H9 (cell line): ENCODE data around the gene SIGLEC12. TPM values are rescaled to one million over a fixed set of nuclear protein-coding genes. Genes with fewer than 3 reads are reported as not detected.

Experiments used
- DNase-seq: peaks from one replicate; pipeline ENCODE4 v3.0.0-alpha.2; 2017
- H2AFZ ChIP-seq: one replicate; pipeline ENCODE4 v1.6.1; 2013; ENCODE audit warnings: mild to moderate bottlenecking, low read length, control low read depth, moderate library complexity
- H2AK5ac ChIP-seq: 2 replicates; pipeline ENCODE4 v1.6.1; 2013; ENCODE audit warnings: low read length, control low read depth, mixed read lengths; ENCODE audit not compliant: insufficient read length
- H2BK120ac ChIP-seq: one replicate; pipeline ENCODE4 v1.6.1; 2013; ENCODE audit warnings: low read depth, mild to moderate bottlenecking, low read length, control low read depth, inconsistent platforms; ENCODE audit not compliant: poor library complexity, severe bottlenecking
- H2BK12ac ChIP-seq: 2 replicates; pipeline ENCODE4 v1.6.1; 2013; ENCODE audit warnings: low read length, control low read depth, mixed read lengths, low read depth; ENCODE audit not compliant: insufficient read length
- H2BK15ac ChIP-seq: 2 replicates; pipeline ENCODE4 v1.6.1; 2013; ENCODE audit warnings: low read depth, low read length, control low read depth
- H2BK20ac ChIP-seq: one replicate; pipeline ENCODE4 v1.6.1; 2013; ENCODE audit warnings: low read depth, mild to moderate bottlenecking, low read length, control low read depth, inconsistent platforms; ENCODE audit not compliant: poor library complexity, severe bottlenecking
- H2BK5ac ChIP-seq: 2 replicates; pipeline ENCODE4 v1.6.1; 2013; ENCODE audit warnings: low read length, control low read depth, mixed read lengths; ENCODE audit not compliant: insufficient read length
- H3K14ac ChIP-seq: 2 replicates; pipeline ENCODE4 v1.6.1; 2013; ENCODE audit warnings: low read length, control low read depth; ENCODE audit not compliant: insufficient read depth
- H3K18ac ChIP-seq: 2 replicates; pipeline ENCODE4 v1.6.1; 2013; ENCODE audit warnings: low read depth, mild to moderate bottlenecking, mixed read lengths, low read length, control low read depth; ENCODE audit not compliant: insufficient read length
- H3K23ac ChIP-seq: 2 replicates; pipeline ENCODE4 v1.6.1; 2013; ENCODE audit warnings: low read length, control low read depth, mixed read lengths, low read depth; ENCODE audit not compliant: insufficient read length
- H3K23me2 ChIP-seq: 2 replicates; pipeline ENCODE4 v1.6.1; 2013; ENCODE audit warnings: low read depth, mild to moderate bottlenecking, mixed read lengths, low read length, control low read depth; ENCODE audit not compliant: insufficient read length, poor library complexity, severe bottlenecking
- H3K27ac ChIP-seq: 2 replicates; pipeline ENCODE4 v1.5.1; 2013; ENCODE audit warnings: low read length, control low read depth, mixed read lengths, low read depth; ENCODE audit not compliant: insufficient read length
- H3K27me3 ChIP-seq: 2 replicates; pipeline ENCODE4 v1.6.1; 2013; ENCODE audit warnings: low read length, control low read depth, inconsistent platforms; ENCODE audit not compliant: insufficient read depth
- H3K4ac ChIP-seq: 2 replicates; pipeline ENCODE4 v1.6.1; 2013; ENCODE audit warnings: low read depth, mild to moderate bottlenecking, control low read depth, inconsistent platforms, low read length, moderate library complexity
- H3K4me1 ChIP-seq: 2 replicates; pipeline ENCODE4 v1.6.1; 2013; ENCODE audit warnings: low read length, control low read depth, inconsistent platforms; ENCODE audit not compliant: insufficient read depth
- H3K4me2 ChIP-seq: 2 replicates; pipeline ENCODE4 v1.6.1; 2013; ENCODE audit warnings: low read length, control low read depth, mixed read lengths; ENCODE audit not compliant: insufficient read length, insufficient read depth
- H3K56ac ChIP-seq: 2 replicates; pipeline ENCODE4 v1.6.1; 2013; ENCODE audit warnings: low read depth, mild to moderate bottlenecking, mixed read lengths, low read length, control low read depth; ENCODE audit not compliant: insufficient read length
- H3K79me1 ChIP-seq: 2 replicates; pipeline ENCODE4 v1.6.1; 2013; ENCODE audit warnings: low read depth, mild to moderate bottlenecking, moderate library complexity, low read length, control low read depth, inconsistent platforms; ENCODE audit not compliant: insufficient read depth, poor library complexity, severe bottlenecking
- H3K79me2 ChIP-seq: 2 replicates; pipeline ENCODE4 v1.6.1; 2013; ENCODE audit warnings: low read length, control low read depth, inconsistent platforms; ENCODE audit not compliant: insufficient read depth
- H3K9ac ChIP-seq: 2 replicates; pipeline ENCODE4 v1.6.1; 2013; ENCODE audit warnings: low read length, control low read depth, mixed read lengths; ENCODE audit not compliant: insufficient read length; ENCODE audit errors: extremely low read depth
- H3K9me3 ChIP-seq: one replicate; pipeline ENCODE4 v1.6.1; 2013; ENCODE audit warnings: low read depth, low read length, inconsistent platforms; ENCODE audit not compliant: control insufficient read depth
- H3T11ph ChIP-seq: one replicate; pipeline ENCODE4 v1.6.1; 2013; ENCODE audit warnings: mild to moderate bottlenecking, low read length, control low read depth, inconsistent platforms
- H4K20me1 ChIP-seq: one replicate; pipeline ENCODE4 v1.6.1; 2013; ENCODE audit not compliant: control insufficient read depth, insufficient read length, insufficient read depth
- H4K5ac ChIP-seq: 2 replicates; pipeline ENCODE4 v1.6.1; 2013; ENCODE audit warnings: low read depth, mild to moderate bottlenecking, mixed read lengths, low read length, control low read depth; ENCODE audit not compliant: insufficient read length
- H4K8ac ChIP-seq: replicated peaks from 2 replicates; pipeline ENCODE4 v1.6.1; 2013; ENCODE audit warnings: low read length, control low read depth, mixed read lengths, low read depth; ENCODE audit not compliant: insufficient read length
- H4K91ac ChIP-seq: 2 replicates; pipeline ENCODE4 v1.6.1; 2013; ENCODE audit warnings: low read depth, mild to moderate bottlenecking, moderate library complexity, mixed read lengths, low read length, control low read depth; ENCODE audit not compliant: insufficient read length
- H3K27ac Mint-ChIP-seq, 3 experiments: 2 replicates in 2 of 3; 3 replicates in 1 of 3; pipeline ENCODE4 v1.8.0; 2020 to 2021; ENCODE audit warnings: mixed read lengths in 3 of 3, mild to moderate bottlenecking in 1 of 3, moderate library complexity in 1 of 3
- H3K27me3 Mint-ChIP-seq: 2 replicates; pipeline ENCODE4 v1.8.0; 2021; ENCODE audit warnings: low read depth, mild to moderate bottlenecking, moderate library complexity, mixed read lengths
- H3K36me3 Mint-ChIP-seq, 3 experiments: 2 replicates in 2 of 3; 3 replicates in 1 of 3; pipeline ENCODE4 v1.8.0; 2020 to 2021; ENCODE audit warnings: low read depth in 3 of 3, mixed read lengths in 3 of 3; ENCODE audit not compliant: insufficient read depth in 1 of 3
- H3K4me1 Mint-ChIP-seq, 2 experiments: 2 replicates each; pipeline ENCODE4 v1.8.0; 2020; ENCODE audit warnings: mixed read lengths in 2 of 2
- H3K4me3 Mint-ChIP-seq, 2 experiments: 2 replicates in 1 of 2; 3 replicates in 1 of 2; pipeline ENCODE4 v1.8.0; 2020 to 2021; ENCODE audit warnings: mild to moderate bottlenecking in 2 of 2, mixed read lengths in 2 of 2, moderate library complexity in 1 of 2
- H3K9me3 Mint-ChIP-seq, 2 experiments: 2 replicates in 1 of 2; 3 replicates in 1 of 2; pipeline ENCODE4 v1.8.0; 2020; ENCODE audit warnings: mild to moderate bottlenecking in 2 of 2, mixed read lengths in 2 of 2, moderate library complexity in 1 of 2
- WGBS: extraction: QIAGEN DNeasy Blood & Tissue Kit; methylation state at CpG from one replicate; pipeline ENCODE4 v1.1.7; 2013; ENCODE audit warnings: missing lambda C conversion rate, low lambda C conversion rate, mixed read lengths; ENCODE audit not compliant: insufficient read length; ENCODE audit errors: extremely low coverage; 5-methylcytosine and 5-hydroxymethylcytosine counted together
- total RNA-seq: library from RNA; stranded (reverse); gene quantifications from 2 replicates; pipeline ENCODE4 v1.2.1, GENCODE V29; 2021
- TF ChIP-seq, protein P1 (sequence below): fragments of 200-600 bp; sonication (generic); conservative IDR thresholded peaks from 3 replicates; pipeline ENCODE4 v1.8.0; 2021; ENCODE audit warnings: antibody characterized with exemption, mild to moderate bottlenecking

SIGLEC12 gene
- total RNA-seq, 1 experiment from 2014 or later = not detected

DNA sequence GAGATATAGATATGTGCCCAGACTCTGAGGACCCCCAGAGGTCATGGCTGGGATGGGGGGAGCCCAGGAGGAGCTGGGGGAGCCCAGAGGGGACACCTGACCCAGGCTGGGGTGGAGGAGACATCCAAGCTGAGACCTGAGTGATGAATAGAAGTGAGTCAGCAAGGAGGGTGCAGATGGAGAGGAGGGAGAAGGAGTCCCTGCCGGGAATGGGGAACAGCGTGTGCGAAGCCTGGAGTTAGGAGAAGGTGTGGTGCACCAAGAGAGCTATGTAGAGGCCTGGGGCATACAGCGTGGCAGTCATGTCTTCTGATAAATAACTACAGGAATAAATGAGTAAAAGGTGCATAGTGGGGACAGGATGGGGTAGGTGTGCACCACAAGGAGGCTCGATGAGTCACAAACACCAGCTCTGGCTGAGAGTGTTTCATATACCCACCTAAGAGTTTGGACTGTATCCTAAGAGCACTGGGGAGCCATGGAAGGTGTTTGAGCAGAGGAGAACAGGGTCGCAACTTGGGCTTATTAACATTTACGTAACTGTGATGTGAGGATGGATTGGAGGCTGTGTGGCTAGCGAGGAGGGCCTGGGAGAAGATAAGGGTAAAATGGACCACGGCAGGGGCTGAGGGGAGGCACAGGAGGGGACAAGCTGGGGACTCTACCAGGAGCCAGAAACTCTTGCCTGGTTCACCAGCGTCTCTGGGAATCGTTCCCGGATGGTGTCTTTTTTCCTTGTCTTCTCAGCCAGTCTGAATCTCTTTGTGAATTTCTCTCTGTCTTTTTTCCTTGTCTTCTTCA, 21.9 kb downstream of the SIGLEC12 start:
- Histone ChIP-seq H3K23me2 (no peaks in the 10 kb centered on the region), H4K5ac (no peak overlapping the region), H2AK5ac (no peak overlapping the region), H3K14ac (no peak overlapping the region), H2BK5ac (no peak overlapping the region), H4K91ac (no peak overlapping the region), H3K4me1 (no peaks in the 10 kb centered on the region), H3K4ac (no peak overlapping the region), H2BK15ac (no peak overlapping the region), H2BK12ac (no peak overlapping the region), H2BK120ac (no peak overlapping the region), H3K23ac (no peak overlapping the region), H3K4me2 (no peak overlapping the region), H3K79me1 (no peaks in the 10 kb centered on the region), H3K9ac (no peak overlapping the region), H3K9me3 (no peaks in the 10 kb centered on the region), H3K27ac (no peak overlapping the region), H3K79me2 (no peaks in the 10 kb centered on the region), H2BK20ac (no peak overlapping the region), H4K20me1 (no peaks in the 10 kb centered on the region), H3K18ac (no peak overlapping the region), H3K27me3 (no peaks in the 10 kb centered on the region), H3K56ac (no peak overlapping the region), H3T11ph (no peak overlapping the region), H2AFZ (no peak overlapping the region), H4K8ac (no peak overlapping the region)
- Mint-ChIP-seq H3K27me3 (peaks cover 41% of the 10 kb centered on the region), H3K36me3 (peaks cover 0 to 4% (median 0%) of the 10 kb centered on the region in 3 experiments; a peak in 2 of 7 replicates), H3K4me1 (no peaks in the 10 kb centered on the region), H3K4me3 (no peak overlapping the region), H3K27ac (peak overlapping the region in 1 of 3 experiments; percentile 21; a peak in 1 of 7 replicates), H3K9me3 (peaks cover 23 to 94% of the 10 kb centered on the region in 2 experiments)
- TF ChIP-seq, protein P1, sequence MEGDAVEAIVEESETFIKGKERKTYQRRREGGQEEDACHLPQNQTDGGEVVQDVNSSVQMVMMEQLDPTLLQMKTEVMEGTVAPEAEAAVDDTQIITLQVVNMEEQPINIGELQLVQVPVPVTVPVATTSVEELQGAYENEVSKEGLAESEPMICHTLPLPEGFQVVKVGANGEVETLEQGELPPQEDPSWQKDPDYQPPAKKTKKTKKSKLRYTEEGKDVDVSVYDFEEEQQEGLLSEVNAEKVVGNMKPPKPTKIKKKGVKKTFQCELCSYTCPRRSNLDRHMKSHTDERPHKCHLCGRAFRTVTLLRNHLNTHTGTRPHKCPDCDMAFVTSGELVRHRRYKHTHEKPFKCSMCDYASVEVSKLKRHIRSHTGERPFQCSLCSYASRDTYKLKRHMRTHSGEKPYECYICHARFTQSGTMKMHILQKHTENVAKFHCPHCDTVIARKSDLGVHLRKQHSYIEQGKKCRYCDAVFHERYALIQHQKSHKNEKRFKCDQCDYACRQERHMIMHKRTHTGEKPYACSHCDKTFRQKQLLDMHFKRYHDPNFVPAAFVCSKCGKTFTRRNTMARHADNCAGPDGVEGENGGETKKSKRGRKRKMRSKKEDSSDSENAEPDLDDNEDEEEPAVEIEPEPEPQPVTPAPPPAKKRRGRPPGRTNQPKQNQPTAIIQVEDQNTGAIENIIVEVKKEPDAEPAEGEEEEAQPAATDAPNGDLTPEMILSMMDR = no peak
- WGBS = no CpG with 5 or more reads among the region's 12 CpGs
- no peak for DNase-seq
